Muscle of arm (tissue), 12 donors: ENCODE results near the gene L3MBTL4. TPM values are rescaled to one million over a fixed set of nuclear protein-coding genes. Genes with fewer than 3 reads are reported as not detected.
"Not testable (repeated sequence)": the region's sequence is repeated elsewhere in the genome, so short reads cannot be mapped to it uniquely, and the experiment has no call there.

Experiments
- DNase-seq: peaks from one replicate; pipeline ENCODE4 v3.0.0-alpha.2; 2013
- polyA plus RNA-seq, 12 donors: library from polyadenylated mRNA; unstranded; fragments of 120-200 nt; gene quantifications; one replicate each; pipeline ENCODE4 v1.2.1, GENCODE V29; 2013; ENCODE audit not compliant: insufficient read length in 12 of 12

Gene L3MBTL4
- polyA plus RNA-seq, 12 donors = 1.0 to 4.2 (median 1.6) TPM; not detected in 2

- DNase-seq = no peak
These were observed 103.1 kb downstream of the L3MBTL4 start for GRCh38 chr18:6311456-6312215.

- DNase-seq = no peak
These were observed 104.0 kb downstream of the L3MBTL4 start for GRCh38 chr18:6310714-6311113.

- no peak for DNase-seq
These were observed 116.8 kb downstream of the L3MBTL4 start for GRCh38 chr18:6297875-6298274.

GRCh38 chr18:6294148-6294784 is 120.4 kb downstream of the L3MBTL4 start:
- DNase-seq = no peak

GRCh38 chr18:6289843-6290242 is 124.9 kb downstream of the L3MBTL4 start:
- no peak for DNase-seq

- DNase-seq = no peak
These were observed 128.1 kb downstream of the L3MBTL4 start for GRCh38 chr18:6286585-6286984.

- no peak for DNase-seq
These were observed 129.9 kb downstream of the L3MBTL4 start for GRCh38 chr18:6284761-6285160.

GRCh38 chr18:6284300-6284699 is 130.4 kb downstream of the L3MBTL4 start:
- DNase-seq = no peak

- no peak for DNase-seq
These were observed 132.8 kb downstream of the L3MBTL4 start for GRCh38 chr18:6281874-6282273.

- no peak for DNase-seq
These were observed 134.4 kb downstream of the L3MBTL4 start for GRCh38 chr18:6280211-6280743.

- DNase-seq = no peak
These were observed 135.4 kb downstream of the L3MBTL4 start for GRCh38 chr18:6279308-6279707.

- DNase-seq = no peak
These were observed 141.3 kb downstream of the L3MBTL4 start for GRCh38 chr18:6273423-6273822.

- DNase-seq = not testable (repeated sequence)
These were observed 142.6 kb downstream of the L3MBTL4 start for GRCh38 chr18:6272144-6272543.

- DNase-seq = no peak
These were observed 143.1 kb downstream of the L3MBTL4 start for GRCh38 chr18:6271585-6271984.

GRCh38 chr18:6270771-6271216 is 143.9 kb downstream of the L3MBTL4 start:
- no peak for DNase-seq

GRCh38 chr18:6269660-6270332 is 144.9 kb downstream of the L3MBTL4 start:
- DNase-seq = no peak

GRCh38 chr18:6266212-6266611 is 148.5 kb downstream of the L3MBTL4 start:
- DNase-seq = no peak

GRCh38 chr18:6261938-6262337 is 152.8 kb downstream of the L3MBTL4 start:
- no peak for DNase-seq

- DNase-seq = not testable (repeated sequence)
These were observed 155.4 kb downstream of the L3MBTL4 start for GRCh38 chr18:6259324-6259723.

GRCh38 chr18:6257950-6258349 is 156.8 kb downstream of the L3MBTL4 start:
- DNase-seq = no peak

- no peak for DNase-seq
These were observed 158.2 kb downstream of the L3MBTL4 start for GRCh38 chr18:6256521-6256920.

GRCh38 chr18:6255886-6256285 is 158.8 kb downstream of the L3MBTL4 start:
- no peak for DNase-seq
